Activated CD4-positive, CD25-positive, alpha-beta regulatory T cell treated with anti-CD3 and anti-CD28 coated beads, Interleukin-2, amount 50 U/mL, for 24 hours (primary cell): ENCODE measurements around the gene THTPA.
"Not testable (repeated sequence)": the region's sequence is repeated elsewhere in the genome, so short reads cannot be mapped to it uniquely, and the experiment has no call there.

Experiments used
- ATAC-seq, 2 donors: fragments of 150-1000 bp; cut with Tn5 transposase; one replicate each; pipeline ENCODE4 v1.10.0; 2021; ENCODE audit warnings: mild to moderate bottlenecking in 1 of 2, moderate library complexity in 1 of 2

Gene THTPA

GRCh38 chr14:23533652-23534435 lies 22.2 kb upstream of the THTPA start:
- ATAC-seq = no peak

GRCh38 chr14:23535943-23536342 lies 20.1 kb upstream of the THTPA start:
- no peak for ATAC-seq

- no peak for ATAC-seq
Measured at GRCh38 chr14:23536494-23536893, 19.6 kb upstream of the THTPA start.

- ATAC-seq = not testable (repeated sequence)
Measured at GRCh38 chr14:23536906-23537305, 19.2 kb upstream of the THTPA start.

GRCh38 chr14:23537351-23538049 lies 18.6 kb upstream of the THTPA start:
- no peak for ATAC-seq

- ATAC-seq = no peak
Measured at GRCh38 chr14:23538050-23538718, 17.9 kb upstream of the THTPA start.

- no peak for ATAC-seq
Measured at GRCh38 chr14:23538785-23539184, 17.3 kb upstream of the THTPA start.

- peak in 1 of 2 donors; percentile 33 for ATAC-seq
Measured at GRCh38 chr14:23539248-23540140, 16.6 kb upstream of the THTPA start.

- no peak for ATAC-seq
Measured at GRCh38 chr14:23540141-23540469, 16.0 kb upstream of the THTPA start.

GRCh38 chr14:23542261-23542660 lies 13.8 kb upstream of the THTPA start:
- ATAC-seq = no peak

- ATAC-seq = no peak
Measured at GRCh38 chr14:23543403-23543802, 12.7 kb upstream of the THTPA start.

- ATAC-seq = no peak
Measured at GRCh38 chr14:23544511-23545447, 11.3 kb upstream of the THTPA start.

- ATAC-seq = no peak
Measured at GRCh38 chr14:23545740-23546365, 10.2 kb upstream of the THTPA start.

GRCh38 chr14:23546450-23547035 lies 9.5 kb upstream of the THTPA start:
- no peak for ATAC-seq

GRCh38 chr14:23547924-23548323 lies 8.1 kb upstream of the THTPA start:
- no peak for ATAC-seq

GRCh38 chr14:23548351-23549318 lies 7.4 kb upstream of the THTPA start:
- no peak for ATAC-seq

GRCh38 chr14:23550131-23550811 lies 5.8 kb upstream of the THTPA start:
- ATAC-seq = no peak

GRCh38 chr14:23550812-23551265 lies 5.2 kb upstream of the THTPA start:
- ATAC-seq = no peak
